ENCODE data around the gene ALMS1.
"Not testable (repeated sequence)": the region's sequence is repeated elsewhere in the genome, so short reads cannot be mapped to it uniquely, and the experiment has no call there.

Gene ALMS1

DNA sequence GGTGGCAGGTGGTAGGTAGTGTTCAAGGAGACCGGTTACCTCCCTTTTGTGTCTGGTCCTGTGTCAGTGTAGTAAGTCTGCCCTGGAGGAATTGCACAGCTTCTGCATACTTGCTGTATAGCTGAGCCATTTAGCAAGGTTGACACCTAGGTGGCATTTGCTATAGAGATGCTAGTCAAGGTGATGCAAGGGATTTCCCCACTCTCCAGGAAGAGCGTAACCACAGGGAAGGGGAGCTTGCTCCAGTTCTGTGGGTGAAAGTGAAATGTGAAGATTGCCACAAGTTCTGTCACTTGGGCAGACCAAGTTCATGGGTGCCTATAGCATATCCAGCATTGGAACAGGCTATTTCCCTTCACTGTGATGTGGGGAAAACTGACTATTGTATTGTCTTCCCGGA, 228.5 kb downstream of the ALMS1 start:
- H3K4me3 ChIP-seq (ENCODE audit: extremely low read depth, insufficient read depth, low read length, poor library complexity, severe bottlenecking) = no peak overlapping the region
- WGBS, 2 experiments (ENCODE audit: insufficient coverage in 2 of 2) = 88 to 90% methylated on average over 2 to 3 of the region's 3 CpGs
- H3K9me3 ChIP-seq (ENCODE audit: control insufficient read depth, low read length) = no peaks in the 10 kb centered on the region

DNA sequence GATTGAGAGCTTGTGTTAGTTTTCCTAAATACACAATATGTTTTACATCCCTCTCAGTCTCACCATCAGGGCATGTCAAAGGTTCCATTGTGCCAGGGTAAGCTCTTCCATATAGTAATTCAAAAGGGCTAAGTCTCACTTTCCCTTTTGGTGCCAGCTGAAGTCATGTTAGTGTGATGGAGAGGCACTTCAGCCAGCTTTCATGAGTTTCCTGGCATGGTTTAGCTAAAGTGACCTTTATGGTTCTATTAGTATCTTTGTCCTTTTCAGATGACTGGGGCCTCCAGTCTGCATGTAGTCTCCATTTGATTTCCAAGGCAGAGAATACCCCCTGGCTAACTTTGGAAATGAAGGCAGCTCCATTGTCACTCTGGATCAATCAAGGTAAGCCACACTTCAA, 229.4 kb downstream of the ALMS1 start:
- Histone ChIP-seq H3K4me3 (ENCODE audit: extremely low read depth, insufficient read depth, low read length, poor library complexity, severe bottlenecking) (no peak overlapping the region), H3K36me3 (ENCODE audit: control insufficient read depth, insufficient read depth, low read length) (no peaks in the 10 kb centered on the region), H3K9me3 (ENCODE audit: control insufficient read depth, low read length) (no peaks in the 10 kb centered on the region), H3K4me1 (ENCODE audit: control insufficient read depth, insufficient read depth, low read length, poor library complexity, severe bottlenecking) (no peaks in the 10 kb centered on the region), H3K27ac (ENCODE audit: low read depth, low read length, severe bottlenecking) (no peak overlapping the region)

More for the DNA sequence above, 228.5 kb downstream of the ALMS1 start:
- Histone ChIP-seq H3K4me1 (ENCODE audit: control insufficient read depth, insufficient read depth, low read length, poor library complexity, severe bottlenecking) (no peaks in the 10 kb centered on the region), H3K27ac (ENCODE audit: low read depth, low read length, severe bottlenecking) (no peak overlapping the region), H3K36me3 (ENCODE audit: control insufficient read depth, insufficient read depth, low read length) (peaks cover under 1% of the 10 kb centered on the region)

DNA sequence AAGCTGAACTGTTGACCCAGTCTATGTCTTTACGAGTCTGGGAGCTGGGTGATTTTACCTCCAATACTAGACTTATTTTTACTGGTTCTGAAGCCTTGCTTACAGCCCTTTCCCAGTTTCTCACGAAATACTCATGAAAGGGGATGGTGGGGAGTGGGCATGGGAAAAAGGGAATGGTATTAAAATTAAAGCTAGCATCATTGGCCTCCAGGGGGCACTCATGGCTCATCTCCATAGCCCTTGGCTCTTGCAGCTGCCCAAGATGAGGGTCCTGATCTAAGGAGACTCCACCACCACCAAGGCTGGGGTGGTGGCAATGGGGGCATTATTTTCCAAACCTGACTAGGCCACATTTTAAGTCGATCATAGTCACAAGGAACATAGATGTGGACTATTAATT, 234.3 kb downstream of the ALMS1 start:
- H3K36me3 ChIP-seq (ENCODE audit: control insufficient read depth, insufficient read depth, low read length); H3K9me3 ChIP-seq (ENCODE audit: control insufficient read depth, low read length); H3K27ac ChIP-seq (ENCODE audit: low read depth, low read length, severe bottlenecking); H3K4me3 ChIP-seq (ENCODE audit: extremely low read depth, insufficient read depth, low read length, poor library complexity, severe bottlenecking); H3K4me1 ChIP-seq (ENCODE audit: control insufficient read depth, insufficient read depth, low read length, poor library complexity, severe bottlenecking): not testable (repeated sequence)
- 80 to 100% methylated on average over 1 to 3 of the region's 3 CpGs for WGBS, 2 experiments (ENCODE audit: insufficient coverage in 2 of 2)

DNA sequence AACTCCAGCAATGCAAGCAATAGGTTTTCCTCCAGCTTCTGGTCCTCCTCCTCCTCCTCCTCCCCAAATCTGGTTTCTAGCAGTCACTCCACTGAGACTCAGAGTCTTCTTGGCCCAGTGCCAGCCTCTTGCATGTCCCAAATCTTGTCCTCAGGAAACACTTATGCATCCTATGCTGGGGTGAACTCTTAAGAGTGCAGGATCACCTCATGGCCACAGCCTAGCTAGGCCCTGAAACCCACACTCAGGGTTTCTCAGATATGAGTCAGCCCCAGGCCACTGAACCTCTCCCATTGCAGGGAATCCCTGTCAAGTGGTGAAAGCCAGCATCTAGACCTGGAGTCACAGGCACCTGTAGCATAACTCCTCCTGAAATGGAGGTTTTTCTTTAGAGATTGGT, 238.4 kb downstream of the ALMS1 start:
- H3K4me1 ChIP-seq (ENCODE audit: control insufficient read depth, insufficient read depth, low read length, poor library complexity, severe bottlenecking); H3K36me3 ChIP-seq (ENCODE audit: control insufficient read depth, insufficient read depth, low read length); H3K9me3 ChIP-seq (ENCODE audit: control insufficient read depth, low read length); H3K27ac ChIP-seq (ENCODE audit: low read depth, low read length, severe bottlenecking); H3K4me3 ChIP-seq (ENCODE audit: extremely low read depth, insufficient read depth, low read length, poor library complexity, severe bottlenecking): not testable (repeated sequence)

DNA sequence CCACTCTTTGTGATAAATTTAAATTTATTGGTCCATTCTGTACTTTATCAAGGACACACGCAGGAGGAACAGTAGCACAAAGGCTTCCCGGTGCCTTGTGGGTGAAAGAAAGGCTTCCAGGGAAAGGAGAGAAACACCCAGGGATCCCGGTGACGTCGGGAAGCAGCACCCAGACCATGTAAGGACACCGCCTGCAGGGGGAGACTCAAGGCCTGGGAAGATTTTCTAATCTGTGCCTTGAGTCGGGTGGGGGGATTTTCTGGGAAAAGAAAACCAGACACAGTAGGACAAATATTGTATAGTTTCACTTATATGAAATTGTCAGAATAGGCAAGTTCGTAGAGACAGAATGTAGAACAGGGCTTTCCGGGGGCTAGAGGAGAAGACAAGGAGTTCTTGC, 239.0 kb downstream of the ALMS1 start:
- not testable (repeated sequence) for H3K4me1 ChIP-seq (ENCODE audit: control insufficient read depth, insufficient read depth, low read length, poor library complexity, severe bottlenecking); H3K9me3 ChIP-seq (ENCODE audit: control insufficient read depth, low read length); H3K4me3 ChIP-seq (ENCODE audit: extremely low read depth, insufficient read depth, low read length, poor library complexity, severe bottlenecking); H3K27ac ChIP-seq (ENCODE audit: low read depth, low read length, severe bottlenecking); H3K36me3 ChIP-seq (ENCODE audit: control insufficient read depth, insufficient read depth, low read length)
- WGBS, 2 experiments (ENCODE audit: insufficient coverage in 2 of 2) = 75% methylated on average over 4 of the region's 9 CpGs; no CpG with 5 or more reads in 1 of the 2 experiments

DNA sequence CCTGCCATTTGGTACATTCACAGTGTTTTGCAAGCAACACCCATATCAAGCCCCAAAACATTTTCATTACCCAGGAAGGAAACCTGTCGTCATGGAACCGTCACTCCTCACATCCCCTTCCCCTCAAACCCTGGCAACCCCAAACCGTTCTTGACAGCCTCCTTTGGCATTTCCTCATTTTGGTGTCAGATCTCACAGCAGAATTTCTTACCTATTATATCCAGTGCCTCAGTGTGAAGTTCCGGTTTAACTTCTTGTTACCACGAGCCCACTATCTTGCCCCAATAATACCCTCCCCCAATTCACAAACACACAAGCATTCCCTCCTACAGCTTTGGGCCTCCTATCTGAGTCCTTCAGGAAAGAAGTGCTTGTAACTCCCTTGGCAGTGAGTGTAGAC, 240.6 kb downstream of the ALMS1 start:
- H3K4me1 ChIP-seq (ENCODE audit: control insufficient read depth, insufficient read depth, low read length, poor library complexity, severe bottlenecking); H3K36me3 ChIP-seq (ENCODE audit: control insufficient read depth, insufficient read depth, low read length); H3K4me3 ChIP-seq (ENCODE audit: extremely low read depth, insufficient read depth, low read length, poor library complexity, severe bottlenecking); H3K27ac ChIP-seq (ENCODE audit: low read depth, low read length, severe bottlenecking); H3K9me3 ChIP-seq (ENCODE audit: control insufficient read depth, low read length): not testable (repeated sequence)
- WGBS, 2 experiments (ENCODE audit: insufficient coverage in 2 of 2) = 78 to 82% methylated on average over 3 to 4 of the region's 5 CpGs

DNA sequence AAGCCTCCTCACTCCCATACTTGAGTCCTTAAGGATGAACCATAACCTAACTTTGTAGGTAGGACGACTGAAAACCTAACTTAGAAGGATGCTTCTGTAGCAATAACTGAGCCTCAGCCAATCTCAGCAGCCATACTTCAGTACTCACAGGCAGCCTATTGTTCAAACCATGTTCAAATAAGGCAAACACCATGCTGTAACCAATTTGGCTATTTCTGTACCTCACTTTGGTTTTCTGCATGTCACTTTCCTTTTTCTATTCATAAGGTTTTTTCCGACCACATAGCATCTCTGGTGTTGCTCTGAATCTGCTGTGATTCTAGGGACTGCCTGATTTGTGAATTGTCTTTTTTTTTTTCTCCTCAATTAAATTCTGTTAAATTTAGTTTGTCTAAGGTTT, 242.9 kb downstream of the ALMS1 start:
- not testable (repeated sequence) for H3K27ac ChIP-seq (ENCODE audit: low read depth, low read length, severe bottlenecking); H3K4me1 ChIP-seq (ENCODE audit: control insufficient read depth, insufficient read depth, low read length, poor library complexity, severe bottlenecking); H3K4me3 ChIP-seq (ENCODE audit: extremely low read depth, insufficient read depth, low read length, poor library complexity, severe bottlenecking); H3K36me3 ChIP-seq (ENCODE audit: control insufficient read depth, insufficient read depth, low read length); H3K9me3 ChIP-seq (ENCODE audit: control insufficient read depth, low read length)
- WGBS, 2 experiments (ENCODE audit: insufficient coverage in 2 of 2) = 75 to 100% methylated on average over 1 of the region's 2 CpGs

DNA sequence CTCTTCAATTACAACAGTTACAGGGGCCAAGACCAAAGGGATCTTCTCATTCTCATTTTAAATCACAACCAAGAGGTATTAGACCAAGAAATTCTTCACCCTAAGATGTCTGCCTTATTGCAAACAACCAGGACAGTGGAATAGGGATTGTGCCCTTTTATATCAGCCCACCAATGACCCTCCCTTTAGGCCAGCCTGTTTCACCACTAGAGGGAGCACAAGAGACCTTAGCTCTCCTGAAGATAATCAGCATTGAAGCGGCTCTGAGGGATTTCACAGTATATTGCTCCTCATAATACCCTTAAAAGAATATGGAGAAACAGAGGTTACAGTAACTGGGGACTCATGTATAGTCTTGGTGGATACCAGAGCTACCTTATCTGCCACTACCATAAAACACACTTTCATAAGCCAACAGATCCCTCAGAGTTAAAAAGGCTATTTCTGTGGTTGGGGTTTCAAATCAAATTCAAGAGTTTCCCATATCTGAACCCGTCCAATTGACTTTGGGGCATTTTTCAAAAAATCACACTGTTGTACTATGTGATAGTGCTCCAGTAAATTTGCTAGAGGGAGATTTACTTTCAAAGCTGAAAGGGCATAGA, 245.1 kb downstream of the ALMS1 start:
- not testable (repeated sequence) for H3K4me3 ChIP-seq (ENCODE audit: extremely low read depth, insufficient read depth, low read length, poor library complexity, severe bottlenecking); H3K9me3 ChIP-seq (ENCODE audit: control insufficient read depth, low read length)
- 100% methylated on average over 1 of the region's 2 CpGs; no CpG with 5 or more reads in 1 of the 2 experiments for WGBS, 2 experiments (ENCODE audit: insufficient coverage in 2 of 2)

DNA sequence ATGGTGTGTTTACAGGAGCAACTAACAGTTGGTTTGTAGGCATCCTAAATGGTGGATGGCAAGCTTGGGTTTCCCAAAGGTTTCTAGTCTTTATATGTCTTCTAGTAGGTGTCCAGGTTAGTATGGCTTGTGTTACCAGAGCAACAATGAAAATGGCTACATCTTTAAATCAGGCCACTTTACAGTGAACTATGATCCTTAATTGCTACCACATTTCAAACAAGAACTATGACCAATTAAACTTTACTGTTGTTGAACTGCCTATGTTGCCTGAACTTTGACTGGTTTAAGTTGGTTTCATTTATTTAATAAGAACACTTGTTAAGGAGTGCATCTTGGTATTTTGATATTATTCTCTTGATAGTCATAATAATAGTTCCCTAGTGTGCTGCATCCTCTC, 251.3 kb downstream of the ALMS1 start:
- H3K9me3 ChIP-seq (ENCODE audit: control insufficient read depth, low read length) = peaks cover 17% of the 10 kb centered on the region
- not testable (repeated sequence) for H3K36me3 ChIP-seq (ENCODE audit: control insufficient read depth, insufficient read depth, low read length); H3K4me3 ChIP-seq (ENCODE audit: extremely low read depth, insufficient read depth, low read length, poor library complexity, severe bottlenecking); H3K4me1 ChIP-seq (ENCODE audit: control insufficient read depth, insufficient read depth, low read length, poor library complexity, severe bottlenecking); H3K27ac ChIP-seq (ENCODE audit: low read depth, low read length, severe bottlenecking)

More for the DNA sequence above, 245.1 kb downstream of the ALMS1 start:
- H3K4me1 ChIP-seq (ENCODE audit: control insufficient read depth, insufficient read depth, low read length, poor library complexity, severe bottlenecking); H3K27ac ChIP-seq (ENCODE audit: low read depth, low read length, severe bottlenecking); H3K36me3 ChIP-seq (ENCODE audit: control insufficient read depth, insufficient read depth, low read length): not testable (repeated sequence)

DNA sequence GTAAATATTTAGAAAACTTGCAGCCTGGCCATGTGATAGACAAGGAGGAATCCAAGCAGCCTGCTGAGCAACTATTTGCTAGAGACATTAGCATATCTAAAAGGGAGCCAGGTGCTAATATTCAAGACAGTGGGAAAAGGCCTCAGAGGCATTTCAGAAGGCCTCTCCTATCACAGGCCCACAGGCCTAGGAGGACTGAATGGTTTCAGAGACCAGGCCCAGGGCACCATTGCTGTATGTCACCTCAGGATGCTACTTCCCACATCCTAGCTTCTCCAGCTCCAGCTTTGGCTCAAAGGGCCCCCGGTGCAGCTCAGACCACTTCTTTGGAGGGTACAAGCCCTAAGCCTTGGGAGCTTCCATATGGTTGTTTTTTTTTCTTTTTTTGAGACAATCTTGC, 252.8 kb downstream of the ALMS1 start:
- H3K27ac ChIP-seq (ENCODE audit: low read depth, low read length, severe bottlenecking) = no peak overlapping the region
- no peaks in the 10 kb centered on the region for H3K4me1 ChIP-seq (ENCODE audit: control insufficient read depth, insufficient read depth, low read length, poor library complexity, severe bottlenecking)
- WGBS, 2 experiments (ENCODE audit: insufficient coverage in 2 of 2) = 57% methylated on average over 1 of the region's 1 CpG; no CpG with 5 or more reads in 1 of the 2 experiments
- H3K36me3 ChIP-seq (ENCODE audit: control insufficient read depth, insufficient read depth, low read length) = no peaks in the 10 kb centered on the region
- peaks cover 17% of the 10 kb centered on the region for H3K9me3 ChIP-seq (ENCODE audit: control insufficient read depth, low read length)
- no peak overlapping the region for H3K4me3 ChIP-seq (ENCODE audit: extremely low read depth, insufficient read depth, low read length, poor library complexity, severe bottlenecking)

DNA sequence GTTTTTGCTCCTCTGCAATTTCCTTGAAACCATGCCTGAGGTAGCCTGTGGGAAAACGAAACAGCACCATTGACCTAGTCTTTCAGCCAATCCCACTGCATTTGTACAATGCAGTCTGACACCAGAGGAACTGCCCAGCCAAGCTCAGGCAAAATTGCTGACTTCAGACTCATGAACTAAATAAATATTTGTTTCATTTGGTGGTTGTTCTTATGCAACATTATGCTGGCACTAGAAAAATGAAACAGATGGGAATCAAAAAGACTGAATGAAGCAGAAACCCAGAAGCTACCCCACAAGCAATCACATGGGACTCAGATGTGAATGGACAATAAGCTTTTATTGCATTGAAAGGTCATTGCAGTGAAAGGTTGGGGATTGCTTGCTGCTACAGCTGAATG, 254.9 kb downstream of the ALMS1 start:
- Histone ChIP-seq H3K4me1 (ENCODE audit: control insufficient read depth, insufficient read depth, low read length, poor library complexity, severe bottlenecking) (no peaks in the 10 kb centered on the region), H3K27ac (ENCODE audit: low read depth, low read length, severe bottlenecking) (no peak overlapping the region), H3K36me3 (ENCODE audit: control insufficient read depth, insufficient read depth, low read length) (no peaks in the 10 kb centered on the region), H3K9me3 (ENCODE audit: control insufficient read depth, low read length) (peaks cover 17% of the 10 kb centered on the region), H3K4me3 (ENCODE audit: extremely low read depth, insufficient read depth, low read length, poor library complexity, severe bottlenecking) (no peak overlapping the region)
- 83 to 88% methylated on average over 1 of the region's 1 CpG for WGBS, 2 experiments (ENCODE audit: insufficient coverage in 2 of 2)
